H4 (cell line): Measurements from ENCODE around the gene FAM3D. TPM values are rescaled to one million over a fixed set of nuclear protein-coding genes. Genes with fewer than 3 reads are reported as not detected.
A peak's percentile ranks its signal among the peaks of the same experiment; 100 is the strongest.
"Not testable (repeated sequence)": the region's sequence is repeated elsewhere in the genome, so short reads cannot be mapped to it uniquely, and the experiment has no call there.

ENCODE experiments used
- DNase-seq: peaks from one replicate; pipeline ENCODE4 v3.0.0-alpha.2; 2015; ENCODE audit warnings: low spot score
- total RNA-seq: library from RNA; depleted of rRNA; stranded (reverse); fragments of >200 nt; shearing (Covaris generic); gene quantifications from 2 replicates; pipeline ENCODE4 v1.2.3, GENCODE V29; 2014

The FAM3D gene
- total RNA-seq, 1 experiment from 2014 or later: 0.17 TPM

- DNase-seq: peak; percentile 65
Observed at GRCh38 chr3:58683466-58683865, 16.9 kb upstream of the FAM3D start.

- no peak for DNase-seq
Observed at GRCh38 chr3:58683001-58683458, 16.5 kb upstream of the FAM3D start.

- DNase-seq: no peak
Observed at GRCh38 chr3:58681863-58682262, 15.3 kb upstream of the FAM3D start.

GRCh38 chr3:58680879-58681525, 14.4 kb upstream of the FAM3D start:
- DNase-seq: no peak

- no peak for DNase-seq
Observed at GRCh38 chr3:58679974-58680666, 13.5 kb upstream of the FAM3D start.

- DNase-seq: peak; percentile 16
Observed at GRCh38 chr3:58679446-58679845, 12.9 kb upstream of the FAM3D start.

- DNase-seq: not testable (repeated sequence)
Observed at GRCh38 chr3:58678177-58678970, 11.8 kb upstream of the FAM3D start.

GRCh38 chr3:58672880-58673279, 6.3 kb upstream of the FAM3D start:
- DNase-seq: no peak

- DNase-seq: no peak
Observed at GRCh38 chr3:58672451-58672850, 5.9 kb upstream of the FAM3D start.

GRCh38 chr3:58670506-58671135, 4.0 kb upstream of the FAM3D start:
- DNase-seq: no peak

- DNase-seq: no peak
Observed at GRCh38 chr3:58668247-58668646, 1.7 kb upstream of the FAM3D start.

GRCh38 chr3:58667704-58668103, 1.1 kb upstream of the FAM3D start:
- DNase-seq: no peak

- no peak for DNase-seq
Observed at GRCh38 chr3:58667229-58667628, 655 bp upstream of the FAM3D start.

- DNase-seq: no peak
Observed at GRCh38 chr3:58665405-58665804, 1.2 kb downstream of the FAM3D start.

GRCh38 chr3:58664611-58665010, 2.0 kb downstream of the FAM3D start:
- no peak for DNase-seq

- DNase-seq: no peak
Observed at GRCh38 chr3:58661836-58662420, 4.6 kb downstream of the FAM3D start.

GRCh38 chr3:58660998-58661397, 5.6 kb downstream of the FAM3D start:
- no peak for DNase-seq

- DNase-seq: peak; percentile 35
Observed at GRCh38 chr3:58659051-58659675, 7.4 kb downstream of the FAM3D start.

- no peak for DNase-seq
Observed at GRCh38 chr3:58658508-58658907, 8.1 kb downstream of the FAM3D start.

- no peak for DNase-seq
Observed at GRCh38 chr3:58657571-58658141, 8.9 kb downstream of the FAM3D start.

GRCh38 chr3:58657036-58657520, 9.5 kb downstream of the FAM3D start:
- DNase-seq: no peak
